Measurements from ENCODE around the gene TMED1. TPM values are rescaled to one million over a fixed set of nuclear protein-coding genes. Genes with fewer than 3 reads are reported as not detected.

TMED1 gene
- total and polyA plus RNA-seq, 9 of the 15 experiments (the other 6 are each of a cell fraction or from before 2014, with no cell fraction given): 0.86 to 30.2 (median 23.5) TPM

GRCh38 chr19:10872546-10873107 is 36.6 kb upstream of the TMED1 start (continued):
- TF ChIP-seq, protein P1, sequence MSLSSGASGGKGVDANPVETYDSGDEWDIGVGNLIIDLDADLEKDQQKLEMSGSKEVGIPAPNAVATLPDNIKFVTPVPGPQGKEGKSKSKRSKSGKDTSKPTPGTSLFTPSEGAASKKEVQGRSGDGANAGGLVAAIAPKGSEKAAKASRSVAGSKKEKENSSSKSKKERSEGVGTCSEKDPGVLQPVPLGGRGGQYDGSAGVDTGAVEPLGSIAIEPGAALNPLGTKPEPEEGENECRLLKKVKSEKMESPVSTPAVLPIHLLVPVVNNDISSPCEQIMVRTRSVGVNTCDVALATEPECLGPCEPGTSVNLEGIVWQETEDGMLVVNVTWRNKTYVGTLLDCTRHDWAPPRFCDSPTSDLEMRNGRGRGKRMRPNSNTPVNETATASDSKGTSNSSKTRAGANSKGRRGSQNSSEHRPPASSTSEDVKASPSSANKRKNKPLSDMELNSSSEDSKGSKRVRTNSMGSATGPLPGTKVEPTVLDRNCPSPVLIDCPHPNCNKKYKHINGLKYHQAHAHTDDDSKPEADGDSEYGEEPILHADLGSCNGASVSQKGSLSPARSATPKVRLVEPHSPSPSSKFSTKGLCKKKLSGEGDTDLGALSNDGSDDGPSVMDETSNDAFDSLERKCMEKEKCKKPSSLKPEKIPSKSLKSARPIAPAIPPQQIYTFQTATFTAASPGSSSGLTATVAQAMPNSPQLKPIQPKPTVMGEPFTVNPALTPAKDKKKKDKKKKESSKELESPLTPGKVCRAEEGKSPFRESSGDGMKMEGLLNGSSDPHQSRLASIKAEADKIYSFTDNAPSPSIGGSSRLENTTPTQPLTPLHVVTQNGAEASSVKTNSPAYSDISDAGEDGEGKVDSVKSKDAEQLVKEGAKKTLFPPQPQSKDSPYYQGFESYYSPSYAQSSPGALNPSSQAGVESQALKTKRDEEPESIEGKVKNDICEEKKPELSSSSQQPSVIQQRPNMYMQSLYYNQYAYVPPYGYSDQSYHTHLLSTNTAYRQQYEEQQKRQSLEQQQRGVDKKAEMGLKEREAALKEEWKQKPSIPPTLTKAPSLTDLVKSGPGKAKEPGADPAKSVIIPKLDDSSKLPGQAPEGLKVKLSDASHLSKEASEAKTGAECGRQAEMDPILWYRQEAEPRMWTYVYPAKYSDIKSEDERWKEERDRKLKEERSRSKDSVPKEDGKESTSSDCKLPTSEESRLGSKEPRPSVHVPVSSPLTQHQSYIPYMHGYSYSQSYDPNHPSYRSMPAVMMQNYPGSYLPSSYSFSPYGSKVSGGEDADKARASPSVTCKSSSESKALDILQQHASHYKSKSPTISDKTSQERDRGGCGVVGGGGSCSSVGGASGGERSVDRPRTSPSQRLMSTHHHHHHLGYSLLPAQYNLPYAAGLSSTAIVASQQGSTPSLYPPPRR (CRISPR knock-in tag; IDR thresholded peaks at IDR 0.05; ENCODE audit: borderline replicate concordance): no peak
- TF ChIP-seq SP1 (CRISPR knock-in tag; IDR thresholded peaks at IDR 0.05) (0 out of 2 replicates have a peak, but pooled peaks have one; percentile 4), KAT2B (IDR thresholded peaks at IDR 0.05; ENCODE audit: low read depth, low read length) (no peak), ARID4B (CRISPR knock-in tag; IDR thresholded peaks at IDR 0.05) (0 out of 2 replicates have a peak, but pooled peaks have one; percentile 9), KLF10 (CRISPR knock-in tag; IDR thresholded peaks at IDR 0.05) (no peak), HSF4 (CRISPR knock-in tag; IDR thresholded peaks at IDR 0.05; ENCODE audit: borderline replicate concordance) (no peak)
- TF ChIP-seq, protein P2, sequence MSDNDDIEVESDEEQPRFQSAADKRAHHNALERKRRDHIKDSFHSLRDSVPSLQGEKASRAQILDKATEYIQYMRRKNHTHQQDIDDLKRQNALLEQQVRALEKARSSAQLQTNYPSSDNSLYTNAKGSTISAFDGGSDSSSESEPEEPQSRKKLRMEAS (CRISPR knock-in tag; IDR thresholded peaks at IDR 0.05): peak; percentile 58; the same call in 1 of the 2 replicates

Data from K562 (cell line).